IMR-90 (cell line): Measurements from ENCODE around the gene SPECC1L. TPM values are rescaled to one million over a fixed set of nuclear protein-coding genes. Genes with fewer than 3 reads are reported as not detected.

ENCODE experiments used
- ATAC-seq: fragments of 200-7000 bp; cut with Tn5 transposase; 2 replicates; pipeline ENCODE4 v1.9.1; 2020; ENCODE audit warnings: low read depth, mild to moderate bottlenecking, moderate library complexity
- BruUV-seq: library from RNA; stranded (reverse); fragments of 400-500 nt; replicated peaks from 2 replicates; lab custom pipeline; 2021; lab: Mats Ljungman, UMichigan
- CTCF ChIA-PET: fragments of 300-600 bp; formaldehyde crosslinking; extraction: SDS; loops from one replicate; lab custom pipeline; 2021; ENCODE audit warnings: antibody characterized with exemption; lab: Yijun Ruan, JAX
- POLR2A ChIA-PET: fragments of 300-600 bp; sonication (Branson Sonifier 250); formaldehyde crosslinking; loops from one replicate; lab custom pipeline; 2022; ENCODE audit warnings: antibody characterized with exemption; ENCODE audit not compliant: unreplicated experiment; lab: Charles Lee
- DNase-seq: peaks from one replicate; pipeline ENCODE4 v3.0.0; 2013
- H2AFZ ChIP-seq: replicated peaks from 2 replicates; pipeline ENCODE3; 2013; ENCODE audit warnings: low read length, mild to moderate bottlenecking; ENCODE audit not compliant: poor library complexity
- H2AK5ac ChIP-seq: 2 replicates; pipeline ENCODE4 v1.6.1; 2013; ENCODE audit warnings: low read depth, low read length, inconsistent platforms
- H2AK9ac ChIP-seq: replicated peaks from 2 replicates; pipeline ENCODE3; 2013; ENCODE audit warnings: mild to moderate bottlenecking, low read depth, low read length, moderate library complexity; ENCODE audit not compliant: poor library complexity
- H2BK120ac ChIP-seq: 2 replicates; pipeline ENCODE4 v1.6.1; 2013; ENCODE audit warnings: low read depth, low read length, inconsistent platforms
- H2BK15ac ChIP-seq: 3 replicates; pipeline ENCODE4 v1.6.1; 2013; ENCODE audit warnings: low read depth, low read length, inconsistent platforms
- H2BK20ac ChIP-seq: 2 replicates; pipeline ENCODE4 v1.6.1; 2013; ENCODE audit warnings: low read depth, mild to moderate bottlenecking, inconsistent platforms, low read length, moderate library complexity
- H2BK5ac ChIP-seq: 2 replicates; pipeline ENCODE4 v1.6.1; 2013; ENCODE audit warnings: mild to moderate bottlenecking, low read depth, low read length, inconsistent platforms; ENCODE audit not compliant: poor library complexity, severe bottlenecking
- H3K14ac ChIP-seq: replicated peaks from 2 replicates; pipeline ENCODE4 v1.6.1; 2013; ENCODE audit warnings: low read depth, low read length, inconsistent platforms
- H3K18ac ChIP-seq: 2 replicates; pipeline ENCODE4 v1.6.1; 2013; ENCODE audit warnings: low read depth, low read length, control low read depth
- H3K23ac ChIP-seq: 2 replicates; pipeline ENCODE4 v1.6.1; 2013; ENCODE audit warnings: low read depth, low read length, inconsistent platforms
- H3K27ac ChIP-seq: 2 replicates; pipeline ENCODE4 v1.5.1; 2013; ENCODE audit warnings: mild to moderate bottlenecking, control low read depth, low read length; ENCODE audit not compliant: insufficient read depth
- H3K27me3 ChIP-seq: 2 replicates; pipeline ENCODE4 v1.6.1; 2013; ENCODE audit warnings: low read length; ENCODE audit not compliant: control insufficient read depth, insufficient read depth
- H3K36me3 ChIP-seq: 2 replicates; pipeline ENCODE4 v1.6.1; 2013; ENCODE audit warnings: low read length, mixed read lengths; ENCODE audit not compliant: control insufficient read depth, insufficient read depth
- H3K4ac ChIP-seq: 2 replicates; pipeline ENCODE4 v1.6.1; 2013; ENCODE audit warnings: low read depth, low read length, inconsistent platforms
- H3K4me1 ChIP-seq: 2 replicates; pipeline ENCODE4 v1.6.1; 2013; ENCODE audit warnings: low read length, mixed read lengths; ENCODE audit not compliant: control insufficient read depth, insufficient read depth
- H3K4me2 ChIP-seq: 2 replicates; pipeline ENCODE4 v1.6.1; 2013; ENCODE audit warnings: low read depth, mild to moderate bottlenecking, control low read depth, low read length, moderate library complexity
- H3K4me3 ChIP-seq: 2 replicates; pipeline ENCODE4 v1.5.1; 2013; ENCODE audit warnings: low read depth, mild to moderate bottlenecking, control low read depth, low read length, moderate library complexity; ENCODE audit not compliant: insufficient read depth
- H3K56ac ChIP-seq: 2 replicates; pipeline ENCODE4 v1.6.1; 2013; ENCODE audit warnings: low read length, inconsistent platforms; ENCODE audit not compliant: insufficient read depth; ENCODE audit errors: extremely low read depth
- H3K79me1 ChIP-seq, 2 experiments: 2 replicates each; pipeline ENCODE4 v1.6.1; 2013; ENCODE audit warnings: low read length in 2 of 2, inconsistent platforms in 1 of 2, low read depth in 1 of 2
- H3K9ac ChIP-seq: 2 replicates; pipeline ENCODE4 v1.6.1; 2013; ENCODE audit warnings: low read depth, low read length, control low read depth
- H3K9me1 ChIP-seq: 2 replicates; pipeline ENCODE4 v1.6.1; 2013; ENCODE audit warnings: low read length, inconsistent platforms; ENCODE audit not compliant: insufficient read depth
- H3K9me3 ChIP-seq: 2 replicates; pipeline ENCODE4 v1.6.1; 2013; ENCODE audit warnings: low read length; ENCODE audit not compliant: control insufficient read depth, insufficient read depth
- H4K20me1 ChIP-seq: 2 replicates; pipeline ENCODE4 v1.6.1; 2013; ENCODE audit warnings: low read length, inconsistent platforms; ENCODE audit not compliant: insufficient read depth
- H4K5ac ChIP-seq: 2 replicates; pipeline ENCODE4 v1.6.1; 2013; ENCODE audit warnings: mild to moderate bottlenecking, low read depth, low read length, control low read depth
- H4K8ac ChIP-seq, 2 experiments: 2 replicates each; pipeline ENCODE4 v1.6.1; 2013; ENCODE audit warnings: low read depth in 2 of 2, low read length in 2 of 2, control low read depth in 1 of 2, inconsistent platforms in 1 of 2
- H4K91ac ChIP-seq: 2 replicates; pipeline ENCODE4 v1.6.1; 2013; ENCODE audit warnings: low read depth, low read length, inconsistent platforms; ENCODE audit not compliant: insufficient read depth
- FOS ChIP-seq: fragments of 150-350 bp; IDR thresholded peaks from 2 replicates; pipeline ENCODE4 v1.6.1; 2016; ENCODE audit warnings: low read depth, low read length
- MAZ ChIP-seq: IDR thresholded peaks from 2 replicates; pipeline ENCODE4 v1.6.1; 2012; ENCODE audit warnings: low read depth, mild to moderate bottlenecking, low read length, improper control_type of control experiment, moderate library complexity, borderline replicate concordance
- RAD21 ChIP-seq: IDR thresholded peaks from 2 replicates; pipeline ENCODE4 v1.6.1; 2012; ENCODE audit warnings: low read length, improper control_type of control experiment
- RFX5 ChIP-seq: IDR thresholded peaks from 2 replicates; pipeline ENCODE4 v1.8.0; 2012; ENCODE audit warnings: low read depth, mild to moderate bottlenecking, low read length, moderate library complexity
- WGBS, 2 experiments: methylation state at CpG; one replicate each; pipeline versions ENCODE4 v1.1.5 to v1.1.7; 2013; ENCODE audit warnings: missing lambda C conversion rate in 2 of 2; ENCODE audit not compliant: insufficient read length in 1 of 2; ENCODE audit errors: extremely low coverage in 2 of 2; 5-methylcytosine and 5-hydroxymethylcytosine counted together
- dilution Hi-C: fragments of 300-500 bp; cut with HindIII; formaldehyde crosslinking; loops from one replicate; pipeline ENCODE4 v1.14.3; 2018; ENCODE audit warnings: low sequenced_read_pairs; ENCODE audit not compliant: unreplicated experiment
- in situ Hi-C: fragments of 300-500 bp; cut with MboI; formaldehyde crosslinking; loops from 3 replicates; pipeline ENCODE4 v1.14.3; 2019; ENCODE audit warnings: low sequenced_read_pairs, inconsistent platforms, mixed read lengths
- intact Hi-C: fragments of 100-400 bp; cut with micrococcal nuclease; formaldehyde crosslinking; loops from 2 replicates; pipeline ENCODE4 v1.10.0; 2022
- polyA plus RNA-seq, 3 experiments: library from polyadenylated mRNA; depleted of rRNA; stranded (reverse); fragments of >200 nt; gene quantifications; 2 replicates each; pipeline ENCODE4 v1.2.3, GENCODE V29; 2012; ENCODE audit warnings: low replicate concordance in 1 of 3
- total RNA-seq: library from RNA; depleted of rRNA; stranded (reverse); fragments of >200 nt; gene quantifications from 2 replicates; pipeline ENCODE4 v1.2.3, GENCODE V29; 2012

SPECC1L gene
- total and polyA plus RNA-seq, 2 of the 4 experiments (the other 2 are of a cell fraction): 18.7 to 44.1 TPM

DNA sequence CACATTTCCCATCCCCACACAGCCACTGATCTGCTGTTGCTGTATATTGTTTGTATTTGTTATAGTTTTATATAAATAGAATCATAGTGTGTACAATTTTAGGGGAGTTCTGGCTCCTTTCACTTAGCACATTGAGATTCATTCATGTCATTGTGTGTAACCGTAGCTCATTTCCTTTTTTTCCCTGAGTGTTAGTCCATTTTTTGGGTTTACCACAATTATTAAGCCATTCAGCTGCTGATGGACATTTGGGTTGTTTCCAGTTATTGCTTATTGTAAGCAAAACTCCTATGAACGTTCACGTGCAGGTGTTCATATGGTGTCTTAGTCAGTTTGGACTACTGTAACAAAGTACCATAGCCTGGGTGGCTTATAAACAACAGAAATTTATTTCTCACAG is 123.2 kb downstream of the SPECC1L start:
- Histone ChIP-seq H3K9me1 (peaks cover 25% of the 10 kb centered on the region), H2BK20ac (no peak overlapping the region), H2BK15ac (no peak overlapping the region), H3K4me3 (no peak overlapping the region), H4K20me1 (no peaks in the 10 kb centered on the region), H3K4me2 (no peak overlapping the region), H2BK120ac (no peak overlapping the region), H4K8ac (no peak overlapping the region), H3K23ac (no peak overlapping the region), H3K27me3 (no peaks in the 10 kb centered on the region), H3K9ac (no peak overlapping the region), H2BK5ac (no peak overlapping the region), H2AFZ (no peak overlapping the region), H4K91ac (no peak overlapping the region), H3K14ac (no peak overlapping the region), H3K4me1 (peaks cover 26% of the 10 kb centered on the region), H3K9me3 (no peaks in the 10 kb centered on the region), H3K79me1 (peaks cover 12 to 73% of the 10 kb centered on the region in 2 experiments), H2AK9ac (no peak overlapping the region), H3K4ac (no peak overlapping the region), H3K27ac (no peak overlapping the region), H3K18ac (no peak overlapping the region), H3K56ac (no peak overlapping the region), H3K36me3 (peaks cover 7% of the 10 kb centered on the region), H2AK5ac (no peak overlapping the region), H4K5ac (no peak overlapping the region)
- TF ChIP-seq FOS: no peak
- TF ChIP-seq RFX5: no peak
- no peak for TF ChIP-seq MAZ
- no peak for TF ChIP-seq RAD21
- in situ Hi-C loops: no loop called here
- ATAC-seq (no peak), DNase-seq (no peak)
- WGBS, 2 experiments: no CpG with 5 or more reads among the region's 3 CpGs
- POLR2A ChIA-PET: no interaction called here
- dilution Hi-C loops: no loop called here
- CTCF ChIA-PET: no interaction called here
- BruUV-seq: no TSS peak
- intact Hi-C loops: no loop called here
